ENCODE results near the gene MCCD1.

The MCCD1 gene

DNA sequence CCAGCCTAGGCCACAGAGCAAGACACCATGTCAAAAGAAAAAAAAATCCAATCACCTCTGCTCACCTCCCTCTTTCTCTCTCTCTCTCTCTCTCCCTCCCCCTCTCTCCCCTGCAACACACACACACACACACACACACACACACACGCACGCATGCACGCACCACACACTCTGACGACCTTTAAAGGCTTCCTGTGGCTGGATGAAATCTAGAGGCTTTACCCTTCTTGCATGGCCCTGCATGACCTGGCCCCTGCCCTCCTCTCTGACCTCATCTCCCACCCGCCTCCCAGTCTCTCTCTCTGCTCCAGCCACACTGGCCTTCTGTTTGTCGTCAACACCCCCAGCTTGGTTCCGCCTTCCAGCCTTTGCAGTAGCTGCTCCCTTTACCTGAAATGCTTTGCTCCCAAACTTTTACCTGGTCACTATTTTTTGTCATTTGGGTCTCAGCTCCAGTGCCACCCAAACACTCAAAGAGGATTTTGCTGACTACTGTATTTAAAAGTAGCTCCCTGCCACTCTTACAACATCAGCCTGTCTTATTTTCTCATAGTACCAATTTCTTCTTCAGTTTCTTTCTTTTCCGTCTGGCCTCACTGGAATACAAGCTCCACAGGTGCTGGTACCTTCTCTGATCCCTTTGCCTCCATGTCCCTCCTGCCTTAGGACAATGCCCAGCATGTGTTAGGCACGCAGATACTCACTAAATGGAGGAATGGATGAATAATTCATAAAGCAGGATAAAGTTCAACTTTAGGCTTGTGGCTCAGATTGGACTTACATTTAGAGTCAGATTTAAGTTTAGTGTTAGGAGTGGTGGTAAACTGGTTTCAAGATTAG is 39.0 kb downstream of the MCCD1 start:
- in situ Hi-C loops (cut with HindIII; ENCODE audit: low pct_ligation_motif_present, low sequenced_read_pairs) = no loop called here
- TF ChIP-seq, protein P1, sequence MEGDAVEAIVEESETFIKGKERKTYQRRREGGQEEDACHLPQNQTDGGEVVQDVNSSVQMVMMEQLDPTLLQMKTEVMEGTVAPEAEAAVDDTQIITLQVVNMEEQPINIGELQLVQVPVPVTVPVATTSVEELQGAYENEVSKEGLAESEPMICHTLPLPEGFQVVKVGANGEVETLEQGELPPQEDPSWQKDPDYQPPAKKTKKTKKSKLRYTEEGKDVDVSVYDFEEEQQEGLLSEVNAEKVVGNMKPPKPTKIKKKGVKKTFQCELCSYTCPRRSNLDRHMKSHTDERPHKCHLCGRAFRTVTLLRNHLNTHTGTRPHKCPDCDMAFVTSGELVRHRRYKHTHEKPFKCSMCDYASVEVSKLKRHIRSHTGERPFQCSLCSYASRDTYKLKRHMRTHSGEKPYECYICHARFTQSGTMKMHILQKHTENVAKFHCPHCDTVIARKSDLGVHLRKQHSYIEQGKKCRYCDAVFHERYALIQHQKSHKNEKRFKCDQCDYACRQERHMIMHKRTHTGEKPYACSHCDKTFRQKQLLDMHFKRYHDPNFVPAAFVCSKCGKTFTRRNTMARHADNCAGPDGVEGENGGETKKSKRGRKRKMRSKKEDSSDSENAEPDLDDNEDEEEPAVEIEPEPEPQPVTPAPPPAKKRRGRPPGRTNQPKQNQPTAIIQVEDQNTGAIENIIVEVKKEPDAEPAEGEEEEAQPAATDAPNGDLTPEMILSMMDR (IDR thresholded peaks at IDR 0.05; ENCODE audit: low read depth, low read length, missing control alignments) = no peak
- Histone ChIP-seq H3K27ac (no peak overlapping the region), H3K36me3 (replicated peaks) (no peaks in the 10 kb centered on the region), H3K27me3 (replicated peaks) (no peaks in the 10 kb centered on the region), H3K4me3 (ENCODE audit: low read depth, low read length) (no peak overlapping the region)
- no peak for DNase-seq

DNA sequence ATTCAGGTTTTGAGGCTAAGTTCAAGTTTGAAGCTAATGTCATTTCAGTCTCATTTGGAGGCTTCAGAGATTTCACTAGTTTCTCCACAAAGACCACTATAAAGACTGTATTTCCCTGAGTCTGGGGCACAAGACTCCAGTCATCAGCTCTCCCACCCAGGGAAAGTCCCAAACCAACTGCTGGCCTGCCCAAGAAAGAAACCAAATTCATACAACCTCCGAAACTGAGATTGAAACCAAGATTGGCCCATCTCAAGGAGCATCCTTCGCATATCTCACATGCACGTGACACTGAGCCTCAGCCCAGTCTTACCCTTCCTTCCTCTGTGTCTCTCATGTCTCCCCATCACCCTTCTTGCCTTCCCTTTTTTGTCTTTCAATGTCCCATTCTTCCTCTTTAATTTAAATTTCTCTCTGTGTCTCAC is 39.8 kb downstream of the MCCD1 start:
- Histone ChIP-seq H3K4me3 (ENCODE audit: low read depth, low read length) (no peak overlapping the region), H3K27me3 (replicated peaks) (no peaks in the 10 kb centered on the region), H3K27ac (no peak overlapping the region), H3K36me3 (replicated peaks) (no peaks in the 10 kb centered on the region)
- TF ChIP-seq, protein P1 (IDR thresholded peaks at IDR 0.05; ENCODE audit: low read depth, low read length, missing control alignments) = no peak
- no peak for DNase-seq
- in situ Hi-C loops (cut with HindIII; ENCODE audit: low pct_ligation_motif_present, low sequenced_read_pairs) = no loop called here

GRCh38 chr6:31569861-31570536 is 41.2 kb downstream of the MCCD1 start:
- in situ Hi-C loops (cut with HindIII; ENCODE audit: low pct_ligation_motif_present, low sequenced_read_pairs) = no loop called here
- TF ChIP-seq, protein P1 (IDR thresholded peaks at IDR 0.05; ENCODE audit: low read depth, low read length, missing control alignments) = no peak
- H3K27ac ChIP-seq = no peak overlapping the region
- DNase-seq = no peak
- no peaks in the 10 kb centered on the region for H3K27me3 ChIP-seq (replicated peaks)
- H3K36me3 ChIP-seq (replicated peaks) = no peaks in the 10 kb centered on the region
- no peak overlapping the region for H3K4me3 ChIP-seq (ENCODE audit: low read depth, low read length)

- H3K36me3 ChIP-seq (replicated peaks) = no peaks in the 10 kb centered on the region
- no peak within 1 kb of the TSS for H3K27ac ChIP-seq
- TF ChIP-seq, protein P1 (IDR thresholded peaks at IDR 0.05; ENCODE audit: low read depth, low read length, missing control alignments) = no peak
- in situ Hi-C loops (cut with HindIII; ENCODE audit: low pct_ligation_motif_present, low sequenced_read_pairs) = no loop called here
- no peak within 1 kb of the TSS for H3K4me3 ChIP-seq (ENCODE audit: low read depth, low read length)
- no peak for DNase-seq
- H3K27me3 ChIP-seq (replicated peaks) = no peaks in the 10 kb centered on the region
Measured at GRCh38 chr6:31572041-31572911, 43.5 kb downstream of the MCCD1 start, which contains the start of gene LTA. Gene LTA (plus strand): TSS chr6:31572289. CDS start chr6:31572743, 454 bp downstream.

DNA sequence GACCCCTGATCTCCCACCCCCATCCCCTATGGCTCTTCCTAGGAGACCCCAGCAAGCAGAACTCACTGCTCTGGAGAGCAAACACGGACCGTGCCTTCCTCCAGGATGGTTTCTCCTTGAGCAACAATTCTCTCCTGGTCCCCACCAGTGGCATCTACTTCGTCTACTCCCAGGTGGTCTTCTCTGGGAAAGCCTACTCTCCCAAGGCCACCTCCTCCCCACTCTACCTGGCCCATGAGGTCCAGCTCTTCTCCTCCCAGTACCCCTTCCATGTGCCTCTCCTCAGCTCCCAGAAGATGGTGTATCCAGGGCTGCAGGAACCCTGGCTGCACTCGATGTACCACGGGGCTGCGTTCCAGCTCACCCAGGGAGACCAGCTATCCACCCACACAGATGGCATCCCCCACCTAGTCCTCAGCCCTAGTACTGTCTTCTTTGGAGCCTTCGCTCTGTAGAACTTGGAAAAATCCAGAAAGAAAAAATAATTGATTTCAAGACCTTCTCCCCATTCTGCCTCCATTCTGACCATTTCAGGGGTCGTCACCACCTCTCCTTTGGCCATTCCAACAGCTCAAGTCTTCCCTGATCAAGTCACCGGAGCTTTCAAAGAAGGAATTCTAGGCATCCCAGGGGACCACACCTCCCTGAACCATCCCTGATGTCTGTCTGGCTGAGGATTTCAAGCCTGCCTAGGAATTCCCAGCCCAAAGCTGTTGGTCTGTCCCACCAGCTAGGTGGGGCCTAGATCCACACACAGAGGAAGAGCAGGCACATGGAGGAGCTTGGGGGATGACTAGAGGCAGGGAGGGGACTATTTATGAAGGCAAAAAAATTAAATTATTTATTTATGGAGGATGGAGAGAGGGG is 44.7 kb downstream of the MCCD1 start:
- H3K27me3 ChIP-seq (replicated peaks) = no peaks in the 10 kb centered on the region
- in situ Hi-C loops (cut with HindIII; ENCODE audit: low pct_ligation_motif_present, low sequenced_read_pairs) = no loop called here
- no peak overlapping the region for H3K4me3 ChIP-seq (ENCODE audit: low read depth, low read length)
- no peak overlapping the region for H3K27ac ChIP-seq
- TF ChIP-seq, protein P1 (IDR thresholded peaks at IDR 0.05; ENCODE audit: low read depth, low read length, missing control alignments) = no peak
- no peaks in the 10 kb centered on the region for H3K36me3 ChIP-seq (replicated peaks)
- DNase-seq = no peak

Measured in brain microvascular endothelial cell (primary cell).